Endometrial microvascular endothelial cells (primary cell): ENCODE data around the gene COPS9. TPM values are rescaled to one million over a fixed set of nuclear protein-coding genes. Genes with fewer than 3 reads are reported as not detected.

Source experiments
- in situ Hi-C: cut with HindIII; loops from 2 replicates; pipeline ENCODE4 v1.10.0; 2017; ENCODE audit warnings: low sequenced_read_pairs, low pct_unique_long_range_greater_than_20kb; ENCODE audit errors: inconsistent ontology term
- total RNA-seq: library from RNA; depleted of rRNA; stranded (reverse); fragments of >200 nt; gene quantifications from one replicate; pipeline ENCODE4 v1.2.3, GENCODE V29; 2015; ENCODE audit errors: inconsistent ontology term

Gene COPS9
- total RNA-seq, 1 donor from 2014 or later = 140 TPM

GRCh38 chr2:240127191-240127750 lies 8.8 kb downstream of the COPS9 start:
- in situ Hi-C loops = no loop called here

GRCh38 chr2:240126731-240127130 lies 9.4 kb downstream of the COPS9 start:
- in situ Hi-C loops = no loop called here

- in situ Hi-C loops = no loop called here
These were observed 10.4 kb downstream of the COPS9 start for GRCh38 chr2:240125742-240126141.

GRCh38 chr2:240124651-240125030 lies 11.5 kb downstream of the COPS9 start:
- in situ Hi-C loops = no loop called here

GRCh38 chr2:240123821-240124650 lies 12.1 kb downstream of the COPS9 start:
- in situ Hi-C loops = no loop called here

- in situ Hi-C loops = no loop called here
These were observed 14.4 kb downstream of the COPS9 start for GRCh38 chr2:240121675-240122074.

GRCh38 chr2:240121190-240121589 lies 14.9 kb downstream of the COPS9 start:
- in situ Hi-C loops = no loop called here

- in situ Hi-C loops = no loop called here
These were observed 21.9 kb downstream of the COPS9 start for GRCh38 chr2:240114233-240114632.

GRCh38 chr2:240112914-240113690 lies 23.0 kb downstream of the COPS9 start:
- in situ Hi-C loops = no loop called here

GRCh38 chr2:240111253-240111652 lies 24.9 kb downstream of the COPS9 start:
- in situ Hi-C loops = no loop called here

- in situ Hi-C loops = no loop called here
These were observed 26.7 kb downstream of the COPS9 start for GRCh38 chr2:240109386-240109785.

GRCh38 chr2:240107477-240107796 lies 28.7 kb downstream of the COPS9 start:
- in situ Hi-C loops = no loop called here

GRCh38 chr2:240106765-240107476 lies 29.2 kb downstream of the COPS9 start:
- in situ Hi-C loops = no loop called here

GRCh38 chr2:240105982-240106381 lies 30.1 kb downstream of the COPS9 start:
- in situ Hi-C loops = no loop called here

GRCh38 chr2:240103136-240103535 lies 33.0 kb downstream of the COPS9 start:
- in situ Hi-C loops = no loop called here

- in situ Hi-C loops = no loop called here
These were observed 37.8 kb downstream of the COPS9 start for GRCh38 chr2:240098349-240098748.

GRCh38 chr2:240095556-240096523 lies 40.3 kb downstream of the COPS9 start:
- in situ Hi-C loops = no loop called here

- in situ Hi-C loops = no loop called here
These were observed 46.8 kb downstream of the COPS9 start for GRCh38 chr2:240089306-240089705.
